Measurements from ENCODE around the gene FUOM.
"Not testable (repeated sequence)": the region's sequence is repeated elsewhere in the genome, so short reads cannot be mapped to it uniquely, and the experiment has no call there.

FUOM gene

DNA sequence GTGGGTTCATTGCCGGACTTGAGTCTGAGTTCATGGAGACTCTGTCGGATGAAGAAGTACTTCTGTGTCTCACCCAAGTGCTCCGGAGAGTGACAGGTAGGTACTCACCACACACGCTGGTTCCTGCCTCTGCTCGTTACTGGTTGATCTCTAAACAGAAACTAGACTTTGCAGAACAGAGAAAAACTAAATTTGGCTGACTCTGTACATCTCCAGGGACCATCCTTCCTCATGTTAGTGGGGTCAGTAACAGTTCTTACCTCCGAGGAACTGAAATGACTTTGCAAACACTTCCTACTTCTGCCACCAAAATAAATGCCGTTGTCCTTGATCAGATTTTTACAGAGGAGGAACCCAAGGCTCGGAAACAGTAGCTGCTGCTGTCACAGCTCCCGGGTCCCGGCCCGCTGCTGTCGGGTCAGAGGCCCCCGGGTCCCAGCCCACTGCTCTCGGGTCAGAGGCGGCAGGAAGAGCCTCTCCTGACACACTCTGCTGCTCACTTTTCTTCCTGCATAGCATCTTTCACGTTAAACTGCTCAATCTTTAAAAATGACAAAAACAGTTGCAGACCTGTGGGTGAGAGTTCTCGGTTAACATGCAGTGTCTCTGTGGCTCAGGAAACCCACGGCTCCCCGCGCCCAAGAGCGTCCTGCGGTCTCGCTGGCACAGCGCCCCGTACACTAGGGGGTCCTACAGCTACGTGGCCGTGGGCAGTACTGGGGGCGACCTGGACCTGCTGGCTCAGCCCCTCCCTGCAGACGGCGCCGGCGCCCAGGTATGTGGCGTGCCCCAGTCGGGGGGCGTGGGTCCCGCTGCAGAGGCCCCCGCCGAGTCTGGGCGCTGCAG lies 31.4 kb upstream of the FUOM start:
- no peak overlapping the region for H3K27ac ChIP-seq

DNA sequence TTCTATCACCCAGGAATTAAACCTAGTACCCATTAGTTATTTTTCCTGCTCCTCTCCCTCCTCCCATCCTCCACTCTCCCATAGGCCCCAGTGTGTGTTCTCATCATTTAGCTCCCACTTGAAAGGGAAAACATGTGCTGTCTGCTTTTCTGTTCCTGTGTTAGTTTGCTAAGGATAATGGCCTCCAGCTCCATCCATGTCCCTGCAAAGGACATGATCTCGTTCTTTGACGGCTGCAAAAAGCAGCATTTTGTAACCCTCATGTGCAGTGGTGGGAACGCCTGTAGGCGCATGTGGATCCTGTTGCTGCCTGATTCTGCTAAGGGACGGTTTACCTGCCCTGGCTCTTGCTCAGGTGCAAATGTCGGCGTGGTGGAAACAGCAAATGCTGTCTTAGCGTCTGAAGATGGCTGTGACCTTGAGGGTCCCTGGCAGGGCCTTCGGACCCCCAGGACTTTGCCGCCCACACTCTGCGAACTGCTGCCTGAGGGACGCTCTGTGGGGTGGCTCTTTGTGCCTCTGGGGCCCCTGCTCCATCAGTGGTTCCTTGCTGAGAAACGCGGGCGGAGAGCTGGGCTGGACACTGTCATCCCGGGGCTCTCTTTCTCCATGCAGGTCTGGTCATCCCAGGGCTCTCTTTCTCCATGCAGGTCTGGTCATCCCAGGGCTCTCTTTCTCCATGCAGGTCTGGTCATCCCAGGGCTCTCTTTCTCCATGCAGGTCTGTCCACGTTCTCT lies 30.6 kb upstream of the FUOM start:
- H3K27ac ChIP-seq = no peak overlapping the region
- DNase-seq (ENCODE audit: low read depth, low spot score) = no peak

More for the DNA sequence above, 31.4 kb upstream of the FUOM start:
- DNase-seq (ENCODE audit: low read depth, low spot score) = no peak

DNA sequence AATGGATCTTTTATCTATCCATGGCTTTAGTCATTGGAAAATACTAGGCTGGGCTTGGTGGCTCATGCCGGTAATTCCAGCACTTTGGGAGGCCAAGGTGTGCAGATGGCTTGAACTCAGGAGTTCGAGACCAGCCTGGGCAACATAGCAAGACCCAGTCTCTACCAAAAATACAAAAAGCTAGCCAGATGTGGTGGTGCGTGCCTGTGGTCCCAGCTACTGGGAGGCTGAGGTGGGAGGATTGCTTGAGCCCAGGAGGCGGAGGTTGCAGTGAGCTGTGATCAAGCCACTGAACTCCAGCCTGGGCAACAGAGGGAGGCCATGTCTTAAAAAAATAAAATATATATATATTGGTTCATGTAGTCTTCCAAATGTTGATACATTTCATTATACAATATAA lies 29.1 kb upstream of the FUOM start:
- DNase-seq (ENCODE audit: low read depth, low spot score); H3K27ac ChIP-seq: not testable (repeated sequence)

DNA sequence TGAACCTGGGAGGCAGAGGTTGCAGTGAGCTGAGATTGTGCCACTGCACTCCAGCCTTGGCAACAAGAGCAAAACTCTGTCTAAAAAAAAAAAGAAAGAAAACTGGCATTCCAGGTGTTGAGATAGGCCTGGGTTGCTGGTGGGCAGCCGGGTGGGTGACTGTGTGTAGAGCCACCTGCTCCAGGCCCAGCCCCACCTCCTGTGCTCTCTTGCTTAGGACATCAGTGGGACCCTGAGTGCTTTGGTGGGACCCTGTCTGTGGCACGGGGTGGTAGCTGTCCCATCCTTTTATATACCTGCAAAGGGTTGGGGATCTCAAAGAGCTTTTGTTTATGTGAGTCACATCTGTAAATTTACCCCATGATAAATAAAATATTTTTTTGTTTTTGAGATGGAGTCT lies 27.4 kb upstream of the FUOM start:
- no peak for DNase-seq (ENCODE audit: low read depth, low spot score)
- H3K27ac ChIP-seq = no peak overlapping the region

DNA sequence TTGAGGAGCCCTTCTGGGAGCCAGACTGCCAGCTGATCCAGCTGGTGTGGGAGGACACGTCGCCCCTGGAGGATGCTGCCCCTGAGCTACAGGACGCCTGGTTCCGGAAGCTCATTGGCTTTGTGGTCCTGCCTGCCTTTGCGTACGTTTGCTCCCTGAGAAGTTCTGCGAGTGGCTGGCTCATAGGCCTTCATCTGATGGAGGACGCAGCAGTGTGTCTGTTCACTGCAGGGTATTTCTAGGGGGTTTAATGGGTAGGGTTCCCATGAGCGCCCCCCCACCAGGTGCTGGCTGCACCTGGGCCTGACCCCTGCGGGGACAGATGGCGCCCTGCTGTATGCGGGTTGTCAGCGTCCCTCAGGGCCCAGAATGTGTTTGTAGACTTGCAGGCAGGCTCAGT lies 26.3 kb upstream of the FUOM start:
- DNase-seq (ENCODE audit: low read depth, low spot score) = no peak
- H3K27ac ChIP-seq = no peak overlapping the region

DNA sequence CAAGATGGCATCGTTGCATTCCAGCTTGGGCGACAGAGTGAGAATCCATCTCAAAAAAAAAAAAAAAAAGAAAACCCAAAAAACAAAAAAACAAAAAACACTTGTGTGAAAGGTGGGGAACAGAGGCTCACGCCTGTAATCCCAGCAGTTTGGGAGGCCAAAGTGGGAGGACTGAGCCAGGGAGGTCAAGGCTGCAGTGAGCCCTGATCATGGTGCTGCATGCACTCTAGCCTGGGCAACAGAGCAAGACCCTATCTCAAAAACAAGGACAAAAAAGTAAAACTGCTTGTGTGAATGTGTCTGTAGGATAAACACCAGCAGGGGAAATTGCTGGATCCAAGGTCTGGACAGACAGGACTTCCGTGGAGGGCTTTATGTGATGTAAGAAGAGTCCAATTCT lies 25.7 kb upstream of the FUOM start:
- DNase-seq (ENCODE audit: low read depth, low spot score) = no peak

DNA sequence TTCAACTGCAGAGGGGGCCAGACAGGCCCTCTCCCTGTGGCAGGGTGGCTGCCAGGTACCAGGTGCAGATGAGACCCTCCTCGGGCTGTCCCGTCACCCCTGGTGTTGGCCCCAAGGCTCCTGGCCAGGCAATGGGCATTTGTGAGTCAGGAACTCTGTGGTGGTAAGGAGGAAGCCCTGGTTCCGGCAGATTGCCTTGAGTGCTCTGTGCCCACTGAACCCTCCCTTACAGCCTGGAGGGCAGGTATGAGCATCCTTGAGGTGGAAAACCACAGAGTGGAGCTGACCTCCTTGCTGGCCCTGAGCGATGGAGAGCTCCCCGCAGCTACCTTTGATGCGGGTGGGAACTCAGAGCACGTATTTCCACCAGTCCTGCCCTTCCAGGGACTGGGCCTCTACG lies 23.2 kb upstream of the FUOM start:
- H3K27ac ChIP-seq = no peak overlapping the region
- DNase-seq (ENCODE audit: low read depth, low spot score) = no peak

More for the DNA sequence above, 25.7 kb upstream of the FUOM start:
- no peak overlapping the region for H3K27ac ChIP-seq

DNA sequence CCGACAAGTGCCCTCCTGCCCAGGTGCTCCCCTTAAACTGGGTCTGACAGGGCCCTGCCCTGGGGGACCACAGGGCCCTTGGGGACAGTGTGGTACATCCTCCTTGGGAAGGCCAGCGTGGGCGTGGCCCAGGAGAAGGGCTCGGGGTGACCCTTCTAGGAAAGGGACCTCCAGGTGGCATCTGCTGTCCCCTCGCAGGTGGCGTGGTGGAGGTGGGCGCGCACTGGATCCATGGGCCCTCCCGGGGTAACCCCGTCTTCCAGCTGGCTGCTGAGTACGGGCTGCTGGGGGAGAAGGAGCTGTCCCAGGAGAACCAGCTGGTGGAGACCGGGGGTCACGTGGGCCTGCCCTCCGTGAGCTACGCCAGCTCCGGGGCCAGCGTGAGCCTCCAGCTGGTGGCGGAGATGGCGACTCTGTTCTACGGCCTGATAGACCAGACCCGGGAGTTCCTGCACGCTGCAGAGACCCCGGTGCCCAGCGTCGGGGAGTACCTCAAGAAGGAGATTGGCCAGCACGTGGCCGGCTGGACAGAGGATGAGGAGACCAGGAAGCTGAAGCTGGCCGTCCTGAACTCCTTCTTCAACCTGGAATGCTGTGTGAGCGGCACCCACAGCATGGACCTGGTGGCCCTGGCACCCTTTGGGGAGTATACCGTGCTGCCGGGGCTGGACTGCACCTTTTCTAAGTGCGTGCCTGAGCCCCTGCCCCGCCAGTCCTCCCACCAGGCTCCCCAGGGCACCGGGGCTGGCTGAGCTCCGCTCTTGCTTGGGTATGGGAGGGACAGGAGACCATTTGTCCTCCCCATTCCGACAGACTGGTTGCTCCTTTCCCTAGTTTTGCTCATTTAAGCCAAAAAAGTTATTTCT lies 22.2 kb upstream of the FUOM start:
- H3K27ac ChIP-seq = peak overlapping the region; percentile 67
- DNase-seq (ENCODE audit: low read depth, low spot score) = no peak

DNA sequence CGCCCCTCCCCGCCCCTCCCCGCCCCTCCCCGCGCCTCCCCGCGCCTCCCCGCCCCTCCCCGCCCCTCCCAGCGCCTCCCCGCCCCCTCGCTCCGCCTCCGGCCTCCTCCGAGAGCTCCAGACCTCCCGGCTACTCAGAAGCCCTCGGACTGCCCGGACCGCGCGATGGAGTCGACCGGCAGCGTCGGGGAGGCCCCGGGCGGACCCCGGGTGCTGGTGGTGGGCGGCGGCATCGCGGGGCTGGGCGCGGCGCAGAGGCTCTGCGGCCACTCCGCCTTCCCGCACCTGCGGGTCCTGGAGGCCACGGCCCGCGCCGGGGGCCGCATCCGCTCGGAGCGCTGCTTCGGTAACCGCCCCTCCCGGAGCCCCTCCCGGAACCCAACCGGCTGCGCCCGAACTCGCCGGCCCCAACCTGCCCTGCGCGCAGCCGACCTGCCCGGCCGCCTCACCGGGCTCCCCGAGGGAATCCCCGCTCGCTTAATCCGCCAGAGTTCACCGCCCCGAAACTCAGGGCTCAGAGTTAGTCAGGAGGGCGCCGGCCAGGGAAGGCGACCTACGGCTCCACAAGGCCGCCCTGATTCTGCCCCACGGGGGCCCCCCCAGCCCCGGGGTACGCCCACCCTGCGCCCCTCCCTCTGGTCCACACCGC lies 21.5 kb upstream of the FUOM start, which contains the start of gene PAOX:
PAOX (plus strand) TSS at position 111 of the 649 bp plus-strand sequence; CDS start at position 166, 55 bp downstream.
- H3K27ac ChIP-seq = peak within 1 kb of the TSS; percentile 67
- no peak for DNase-seq (ENCODE audit: low read depth, low spot score)

DNA sequence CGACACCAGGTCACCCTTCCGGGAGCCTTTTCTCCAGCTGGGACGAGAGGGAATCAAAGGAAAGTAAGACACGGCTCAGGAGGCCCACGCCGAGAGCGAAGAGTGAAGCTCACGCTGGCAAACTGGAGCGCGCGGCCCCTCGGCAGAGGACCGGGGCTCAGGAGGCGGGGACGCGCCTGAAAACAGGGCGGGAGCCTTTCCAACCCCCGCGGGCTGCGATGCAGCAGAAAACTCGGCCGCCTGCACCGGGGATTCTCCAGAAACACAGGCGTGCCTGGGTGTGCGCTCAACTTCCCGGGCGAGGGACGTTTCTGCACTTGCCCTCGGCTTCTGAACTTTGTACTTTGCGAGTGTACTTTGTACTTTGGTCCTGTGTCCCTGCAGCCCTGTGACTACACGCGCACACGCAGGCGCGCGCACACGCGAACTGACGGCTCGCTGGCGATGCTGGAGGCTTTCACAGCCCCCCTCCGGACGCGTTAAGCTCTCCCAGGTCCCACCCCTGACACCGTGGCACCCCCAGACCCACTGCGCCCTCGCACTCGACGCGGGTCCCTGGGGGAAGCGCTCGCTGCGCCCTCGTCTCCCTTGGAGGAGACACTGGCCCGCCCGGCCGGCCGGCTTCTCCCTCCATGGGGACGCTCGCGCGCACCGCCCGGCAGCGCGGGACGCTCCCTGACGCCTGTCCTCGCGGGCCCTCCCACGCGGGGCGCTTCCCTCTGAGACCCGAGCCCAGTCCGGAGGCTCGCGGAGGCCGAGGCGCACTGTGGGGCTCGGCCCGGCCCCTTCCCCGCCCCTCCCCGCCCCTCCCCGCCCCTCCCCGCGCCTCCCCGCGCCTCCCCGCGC lies 20.7 kb upstream of the FUOM start:
- DNase-seq (ENCODE audit: low read depth, low spot score) = no peak
- no peak overlapping the region for H3K27ac ChIP-seq

DNA sequence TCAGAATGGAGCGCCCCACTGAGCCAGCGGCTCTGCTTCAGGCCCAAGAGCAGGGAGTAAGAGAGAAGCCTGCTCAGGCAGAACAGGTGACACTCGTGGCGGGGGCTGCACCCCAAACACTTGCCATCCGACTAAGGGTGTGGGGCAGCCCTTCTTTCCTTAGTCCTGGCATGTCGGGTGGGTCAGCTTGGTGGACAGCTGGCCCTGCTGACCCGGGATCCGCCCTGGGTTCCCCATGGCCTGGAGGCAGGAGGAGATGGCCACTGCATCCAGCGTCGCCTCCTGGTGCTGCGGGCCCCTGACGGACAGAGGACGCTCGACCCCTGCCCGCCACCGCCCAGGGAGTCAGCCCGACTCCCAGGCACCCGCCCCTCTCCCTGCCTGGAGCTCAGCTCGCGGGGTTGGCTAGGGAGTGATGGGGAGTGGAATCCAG lies 20.0 kb upstream of the FUOM start:
- no peak overlapping the region for H3K27ac ChIP-seq
- DNase-seq (ENCODE audit: low read depth, low spot score) = no peak

DNA sequence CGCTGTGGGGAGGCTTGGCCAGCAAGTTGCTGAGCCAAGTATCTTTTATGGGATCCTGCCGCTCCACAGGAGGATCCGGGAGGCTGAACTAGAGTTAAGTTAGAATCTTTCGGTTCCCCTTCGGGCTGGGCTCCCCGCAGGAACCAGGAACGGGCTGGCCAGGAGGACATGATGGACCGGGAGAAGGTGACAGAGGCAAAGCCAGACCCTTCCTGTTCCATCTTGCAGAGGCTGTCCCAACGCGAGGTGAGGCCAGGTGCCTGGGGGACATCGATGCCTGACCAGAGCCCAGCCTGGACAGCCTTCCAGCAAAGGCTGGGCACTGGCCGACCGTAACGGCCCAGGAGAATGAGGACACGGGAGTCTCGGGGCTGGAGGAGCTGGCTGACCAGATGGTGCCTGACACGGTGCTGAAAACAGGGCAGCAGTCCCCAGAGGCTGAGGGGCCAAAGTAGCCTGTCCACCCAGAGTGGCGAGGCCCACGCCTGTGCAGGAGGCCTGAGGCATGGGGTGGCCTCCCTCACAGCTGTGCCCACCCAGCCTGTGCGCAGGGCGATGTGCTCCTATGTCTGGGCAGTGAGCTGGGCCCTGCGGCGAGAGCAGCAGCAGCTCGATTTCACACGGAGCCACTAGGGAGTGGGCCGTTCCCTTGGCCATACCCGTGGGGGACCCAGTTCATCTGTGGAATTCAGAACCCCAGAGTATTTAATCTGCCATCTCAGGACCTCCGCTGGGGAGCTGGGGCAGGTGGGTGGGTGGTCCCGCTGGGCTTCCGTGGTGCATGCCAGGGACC lies 19.4 kb upstream of the FUOM start:
- DNase-seq (ENCODE audit: low read depth, low spot score) = no peak
- no peak overlapping the region for H3K27ac ChIP-seq

DNA sequence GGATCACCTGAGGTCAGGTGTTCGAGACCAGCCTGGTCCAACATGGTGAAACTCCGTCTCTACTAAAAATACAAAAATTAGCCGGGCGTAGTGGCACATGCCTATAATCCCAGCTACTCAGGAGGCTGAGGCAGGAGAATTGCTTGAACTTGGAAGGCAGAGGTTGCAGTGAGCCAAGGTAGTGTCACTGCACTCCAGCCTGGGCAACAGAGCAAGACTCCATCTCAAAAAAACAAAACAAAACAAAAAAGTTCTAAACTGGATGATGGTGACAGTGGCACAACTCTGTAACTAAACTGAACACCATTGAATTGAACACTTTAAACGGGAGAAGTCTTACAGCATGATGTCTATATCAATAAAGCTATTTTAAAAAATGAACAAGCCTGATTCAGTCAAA lies 18.4 kb upstream of the FUOM start:
- not testable (repeated sequence) for H3K27ac ChIP-seq; DNase-seq (ENCODE audit: low read depth, low spot score)

DNA sequence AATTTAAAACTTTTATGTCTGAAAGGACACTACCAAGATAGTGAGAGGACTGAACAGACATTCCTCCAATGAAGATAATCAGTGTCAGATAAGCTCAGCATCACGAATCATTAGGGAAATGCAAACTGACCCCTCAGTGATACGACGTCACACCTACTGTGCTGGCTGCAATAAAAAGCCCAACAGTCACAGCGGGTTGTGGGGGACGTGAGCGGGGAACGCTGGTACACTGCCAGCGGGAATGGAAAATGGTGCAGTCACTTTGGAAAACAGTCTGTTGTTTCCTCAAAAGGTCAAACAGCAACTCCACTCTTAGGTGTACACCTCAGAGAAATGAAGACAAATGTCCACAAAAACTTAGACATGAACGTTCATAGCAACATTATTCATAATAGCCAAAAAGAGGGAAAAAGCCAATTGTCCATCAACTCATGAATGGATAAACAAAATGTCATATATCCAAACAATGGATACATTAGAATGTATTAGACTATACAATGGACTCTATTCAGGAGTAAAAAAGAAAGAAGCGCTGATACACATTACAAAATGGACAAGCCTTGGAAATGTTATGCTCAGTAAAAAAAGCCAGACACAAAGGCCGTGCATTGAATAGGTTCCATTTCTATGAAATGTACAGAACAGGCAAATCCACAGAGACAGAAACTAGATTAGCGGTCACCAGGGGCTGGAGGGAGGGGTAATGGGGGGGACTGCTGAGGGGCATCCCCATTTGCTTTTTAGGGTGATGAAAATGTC lies 17.7 kb upstream of the FUOM start:
- no peak overlapping the region for H3K27ac ChIP-seq

DNA sequence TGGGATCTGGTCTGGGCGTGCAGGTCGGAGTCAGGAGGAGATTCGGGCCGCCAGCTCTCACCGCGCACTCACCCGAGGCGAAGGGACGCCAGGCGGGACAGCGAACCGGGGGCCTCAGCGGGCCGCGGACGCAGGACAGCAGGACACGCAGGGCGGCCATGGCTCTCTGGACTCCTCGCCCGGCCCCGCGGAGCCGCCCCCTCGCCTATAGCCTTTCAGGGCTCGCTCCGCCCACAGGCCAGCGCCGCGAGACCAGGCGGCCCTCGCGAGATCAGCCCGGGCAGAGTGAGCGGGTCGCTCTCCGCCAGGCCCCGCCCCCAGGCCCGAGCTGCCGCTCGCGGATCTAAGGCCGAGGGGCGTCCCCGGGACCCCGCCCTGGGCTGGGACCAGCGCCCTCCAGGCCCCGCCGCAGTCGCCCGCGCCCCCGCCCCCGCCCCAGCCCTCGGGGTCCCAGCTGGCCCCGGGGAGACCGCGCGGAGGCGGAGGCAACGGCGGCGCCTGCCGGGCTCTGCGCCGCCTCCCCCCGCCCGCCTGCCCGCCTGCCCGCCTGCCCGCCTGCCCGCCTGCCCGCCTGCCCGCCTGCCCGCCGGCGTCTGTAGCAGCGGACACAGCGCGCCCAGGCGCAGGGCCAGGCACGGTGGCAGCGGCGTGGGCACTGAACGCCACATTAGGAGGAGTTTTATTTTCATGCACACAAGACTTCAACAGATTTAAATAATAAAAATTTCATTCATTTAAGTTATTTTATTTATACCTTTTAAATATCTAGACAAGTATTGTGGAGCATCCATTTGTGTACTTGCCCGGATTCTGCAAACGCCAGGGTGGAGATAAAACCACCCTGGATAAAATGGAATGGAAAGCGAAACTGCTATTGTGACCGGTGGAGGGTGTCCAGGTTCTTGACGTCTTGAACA lies 15.6 kb upstream of the FUOM start, which contains the start of gene ECHS1:
ECHS1 (minus strand) TSS at position 181 of the 917 bp plus-strand sequence; CDS start at position 160, 21 bp downstream.
- DNase-seq (ENCODE audit: low read depth, low spot score) = peak; percentile 27
- peak within 1 kb of the TSS; percentile 63 for H3K27ac ChIP-seq

More for the DNA sequence above, 17.7 kb upstream of the FUOM start:
- DNase-seq (ENCODE audit: low read depth, low spot score) = no peak

DNA sequence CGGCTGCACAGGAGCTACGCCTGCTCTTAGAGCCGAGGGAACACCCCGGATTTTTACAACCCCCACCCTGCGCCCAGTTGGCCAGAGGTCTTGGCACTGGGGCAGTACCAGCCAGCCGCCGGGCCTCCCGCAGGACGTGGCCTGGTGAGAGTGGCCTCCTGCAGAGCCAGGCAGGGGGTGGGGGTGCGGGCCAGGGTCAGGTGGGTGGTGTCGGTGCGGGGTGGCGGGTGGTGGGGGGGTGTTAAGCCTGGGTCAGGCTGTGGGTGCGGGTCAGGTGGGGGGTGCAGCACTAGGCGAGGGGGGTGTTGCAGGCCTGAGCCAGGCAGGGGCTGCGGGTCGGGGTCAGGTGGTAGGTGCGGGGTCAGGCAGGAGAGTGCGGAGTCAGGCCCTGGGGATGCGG lies 14.7 kb upstream of the FUOM start:
- DNase-seq (ENCODE audit: low read depth, low spot score) = no peak
- no peak overlapping the region for H3K27ac ChIP-seq
